ENCODE measurements around the gene MSRB2. TPM values are rescaled to one million over a fixed set of nuclear protein-coding genes. Genes with fewer than 3 reads are reported as not detected.

MSRB2 gene
- total RNA-seq, 4 donors from 2014 or later = 12.5 to 19.3 (median 16.0) TPM

DNA sequence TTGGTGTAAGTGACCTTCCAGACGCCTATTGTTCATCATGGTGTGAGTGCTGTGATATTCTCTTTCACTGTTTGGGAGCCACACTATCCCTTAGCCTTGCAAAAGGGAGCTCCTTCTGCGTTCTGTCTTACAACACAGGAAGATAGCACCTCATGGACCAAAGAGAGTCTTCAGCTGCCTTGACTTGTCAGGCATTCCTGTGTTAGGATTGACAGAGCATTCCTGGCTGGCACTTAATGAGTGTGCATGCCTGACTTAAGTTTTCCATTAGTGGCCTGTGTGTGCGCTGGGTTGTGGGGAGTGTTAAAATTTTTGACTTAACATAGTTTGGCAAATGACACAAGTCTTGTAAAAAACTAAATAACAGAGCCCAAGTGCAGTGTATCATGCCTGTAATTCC lies 21.9 kb upstream of the MSRB2 start:
- H3K27ac ChIP-seq = no peak overlapping the region
- peaks cover 0 to 6% of the 10 kb centered on the region in 2 donors for H3K27me3 ChIP-seq
- H3K4me1 ChIP-seq = no peaks in the 10 kb centered on the region
- H3K4me3 ChIP-seq = no peak overlapping the region
- H3K36me3 ChIP-seq = no peaks in the 10 kb centered on the region
- H3K9me3 ChIP-seq = no peaks in the 10 kb centered on the region
- DNase-seq (ENCODE audit: low spot score in 2 of 2) = no peak
- WGBS, 2 donors = 82 to 86% methylated on average over 3 of the region's 3 CpGs
- TF ChIP-seq, protein P1, sequence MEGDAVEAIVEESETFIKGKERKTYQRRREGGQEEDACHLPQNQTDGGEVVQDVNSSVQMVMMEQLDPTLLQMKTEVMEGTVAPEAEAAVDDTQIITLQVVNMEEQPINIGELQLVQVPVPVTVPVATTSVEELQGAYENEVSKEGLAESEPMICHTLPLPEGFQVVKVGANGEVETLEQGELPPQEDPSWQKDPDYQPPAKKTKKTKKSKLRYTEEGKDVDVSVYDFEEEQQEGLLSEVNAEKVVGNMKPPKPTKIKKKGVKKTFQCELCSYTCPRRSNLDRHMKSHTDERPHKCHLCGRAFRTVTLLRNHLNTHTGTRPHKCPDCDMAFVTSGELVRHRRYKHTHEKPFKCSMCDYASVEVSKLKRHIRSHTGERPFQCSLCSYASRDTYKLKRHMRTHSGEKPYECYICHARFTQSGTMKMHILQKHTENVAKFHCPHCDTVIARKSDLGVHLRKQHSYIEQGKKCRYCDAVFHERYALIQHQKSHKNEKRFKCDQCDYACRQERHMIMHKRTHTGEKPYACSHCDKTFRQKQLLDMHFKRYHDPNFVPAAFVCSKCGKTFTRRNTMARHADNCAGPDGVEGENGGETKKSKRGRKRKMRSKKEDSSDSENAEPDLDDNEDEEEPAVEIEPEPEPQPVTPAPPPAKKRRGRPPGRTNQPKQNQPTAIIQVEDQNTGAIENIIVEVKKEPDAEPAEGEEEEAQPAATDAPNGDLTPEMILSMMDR (IDR thresholded peaks at IDR 0.05) = no peak
- TF ChIP-seq POLR2A (IDR thresholded peaks at IDR 0.05) = no peak
- TF ChIP-seq EP300 (IDR thresholded peaks at IDR 0.05) = no peak

DNA sequence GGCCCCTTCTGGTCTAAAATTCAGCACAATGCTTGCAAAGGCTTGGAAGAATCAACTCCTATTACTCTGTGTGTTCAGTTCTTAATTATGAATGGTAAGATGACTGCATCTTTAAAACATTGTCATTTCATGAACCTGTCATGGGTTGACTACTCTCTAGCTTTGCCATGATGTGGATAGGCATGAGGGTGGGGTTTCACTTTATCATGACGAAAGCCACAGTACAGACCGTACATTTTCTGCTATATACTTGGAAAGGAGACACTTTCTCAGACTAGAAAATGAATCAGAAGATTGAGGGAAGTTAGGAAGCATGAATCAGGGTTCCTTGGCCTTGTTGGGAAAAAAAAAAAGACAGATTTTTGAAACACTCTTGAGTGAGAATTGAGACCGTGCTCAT lies 19.7 kb upstream of the MSRB2 start:
- H3K4me3 ChIP-seq = no peak overlapping the region
- H3K27me3 ChIP-seq = peaks cover 0 to 25% of the 10 kb centered on the region in 2 donors
- no peaks in the 10 kb centered on the region for H3K36me3 ChIP-seq
- WGBS, 2 donors = 92 to 94% methylated on average over 3 of the region's 3 CpGs
- TF ChIP-seq EP300 (IDR thresholded peaks at IDR 0.05) (no peak), POLR2A (IDR thresholded peaks at IDR 0.05) (no peak)
- TF ChIP-seq, protein P1 (IDR thresholded peaks at IDR 0.05) = no peak
- H3K27ac ChIP-seq = no peak overlapping the region
- H3K4me1 ChIP-seq = no peaks in the 10 kb centered on the region
- no peak for DNase-seq (ENCODE audit: low spot score in 2 of 2)
- H3K9me3 ChIP-seq = no peaks in the 10 kb centered on the region

DNA sequence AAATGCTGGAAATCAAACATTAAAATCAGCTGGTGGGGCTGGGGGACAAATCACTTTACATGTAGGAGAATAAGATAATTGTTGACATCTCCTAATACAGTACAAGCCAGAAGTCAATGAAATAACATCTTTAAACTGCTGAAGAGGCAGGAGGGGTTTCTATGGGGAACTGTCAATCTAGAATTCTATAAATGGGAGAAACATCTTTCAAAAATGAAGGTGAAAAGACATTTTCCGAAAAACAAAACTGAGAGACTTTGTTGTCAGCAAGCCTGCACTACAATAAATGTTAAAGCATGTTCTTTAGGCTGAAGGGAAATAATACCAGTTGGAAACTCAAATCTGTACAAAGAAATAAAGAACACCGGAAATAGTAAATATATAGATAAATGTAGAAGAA lies 17.3 kb upstream of the MSRB2 start:
- 90 to 93% methylated on average over 2 of the region's 2 CpGs for WGBS, 2 donors

DNA sequence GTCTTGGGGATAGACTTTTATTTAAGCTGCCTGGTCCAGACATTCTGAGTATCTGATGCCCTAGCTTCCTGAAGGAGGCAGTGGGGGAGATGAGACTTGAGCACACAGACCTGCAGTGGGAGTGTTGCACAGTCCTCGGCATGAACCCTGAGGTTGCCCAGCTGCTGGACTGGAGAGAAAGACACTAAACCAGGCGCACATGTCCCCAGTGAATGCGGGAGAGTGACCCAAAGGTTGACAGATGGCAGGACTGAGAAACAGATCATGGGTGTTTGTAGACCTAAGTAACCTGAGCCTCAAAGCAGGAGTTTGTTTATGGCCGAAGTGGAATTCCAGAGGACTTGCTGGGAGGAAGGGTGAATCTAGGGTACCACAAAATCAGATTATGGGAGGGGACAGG lies 15.7 kb upstream of the MSRB2 start:
- Histone ChIP-seq H3K9me3 (no peaks in the 10 kb centered on the region), H3K4me1 (no peaks in the 10 kb centered on the region), H3K27ac (no peak overlapping the region), H3K4me3 (no peak overlapping the region), H3K36me3 (no peaks in the 10 kb centered on the region), H3K27me3 (peaks cover 0 to 34% of the 10 kb centered on the region in 2 donors)
- 23 to 27% methylated on average over 4 of the region's 4 CpGs for WGBS, 2 donors
- no peak for DNase-seq (ENCODE audit: low spot score in 2 of 2)
- TF ChIP-seq POLR2A (IDR thresholded peaks at IDR 0.05) (no peak), EP300 (IDR thresholded peaks at IDR 0.05) (no peak)
- TF ChIP-seq, protein P1 (IDR thresholded peaks at IDR 0.05) = no peak

More for the DNA sequence above, 17.3 kb upstream of the MSRB2 start:
- Histone ChIP-seq H3K36me3 (no peaks in the 10 kb centered on the region), H3K27me3 (peaks cover 0 to 34% of the 10 kb centered on the region in 2 donors), H3K4me1 (no peaks in the 10 kb centered on the region), H3K4me3 (no peak overlapping the region), H3K9me3 (no peaks in the 10 kb centered on the region), H3K27ac (no peak overlapping the region)
- no peak for DNase-seq (ENCODE audit: low spot score in 2 of 2)
- TF ChIP-seq POLR2A (IDR thresholded peaks at IDR 0.05) (no peak), EP300 (IDR thresholded peaks at IDR 0.05) (no peak)
- TF ChIP-seq, protein P1 (IDR thresholded peaks at IDR 0.05) = no peak

DNA sequence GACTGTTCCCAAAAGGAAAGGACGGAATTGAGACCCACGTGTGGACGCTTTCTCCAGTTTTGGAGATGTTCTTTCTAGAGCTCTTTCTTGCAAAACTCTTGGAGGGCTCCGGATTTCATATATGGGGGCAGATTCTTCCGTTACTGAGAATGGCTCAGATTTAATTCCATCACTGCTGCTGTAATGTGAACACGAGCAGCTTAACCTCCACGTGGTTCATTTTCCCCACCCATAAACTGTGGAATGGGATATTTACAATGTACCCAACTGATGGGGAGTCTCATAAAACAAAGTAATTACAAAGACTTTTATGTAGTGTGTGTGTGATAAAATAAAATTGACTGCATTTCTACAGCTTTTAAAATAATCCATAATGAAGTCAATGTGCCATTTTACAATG lies 15.1 kb upstream of the MSRB2 start:
- H3K4me3 ChIP-seq = no peak overlapping the region
- no peak for DNase-seq (ENCODE audit: low spot score in 2 of 2)
- TF ChIP-seq, protein P1 (IDR thresholded peaks at IDR 0.05) = no peak
- TF ChIP-seq EP300 (IDR thresholded peaks at IDR 0.05) (no peak), POLR2A (IDR thresholded peaks at IDR 0.05) (no peak)
- peaks cover 0 to 34% of the 10 kb centered on the region in 2 donors for H3K27me3 ChIP-seq
- H3K27ac ChIP-seq = no peak overlapping the region
- H3K9me3 ChIP-seq = no peaks in the 10 kb centered on the region
- no peaks in the 10 kb centered on the region for H3K4me1 ChIP-seq
- 40 to 63% methylated on average over 7 of the region's 7 CpGs for WGBS, 2 donors
- H3K36me3 ChIP-seq = no peaks in the 10 kb centered on the region
